Measurements from ENCODE around the gene PHLPP2. TPM values are rescaled to one million over a fixed set of nuclear protein-coding genes. Genes with fewer than 3 reads are reported as not detected.

PHLPP2 gene
- total RNA-seq, 1 experiment from 2014 or later, result 4.4 TPM

DNA sequence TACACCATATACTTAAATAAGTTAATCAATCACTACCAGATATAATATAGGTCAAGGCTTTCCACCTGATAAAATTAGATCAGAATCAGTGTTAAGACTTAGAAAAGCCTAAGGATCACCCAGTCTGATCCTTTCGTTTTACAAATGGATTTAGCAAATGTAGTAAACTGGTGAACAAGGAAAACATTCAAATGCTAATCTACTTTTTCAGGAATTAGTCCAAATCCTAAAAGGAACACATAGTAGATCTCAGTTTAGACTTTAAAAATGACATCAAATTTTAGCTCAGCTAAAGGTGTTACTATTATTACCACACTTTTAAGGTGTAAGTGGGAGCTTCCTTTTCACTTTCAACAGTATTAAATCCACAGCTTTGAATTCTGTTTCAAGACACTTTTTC, 12.0 kb downstream of the PHLPP2 start:
- DNase-seq (no peak), ATAC-seq (no peak)
- POLR2A ChIA-PET (ENCODE audit: unreplicated experiment), result no interaction called here
- intact Hi-C loops (cut with micrococcal nuclease), result no loop called here
- no peaks in the 10 kb centered on the region for H4K20me1 ChIP-seq (ENCODE audit: low read length)
- CTCF ChIA-PET, result no interaction called here
- BruUV-seq (replicated peaks), result no TSS peak
- H3K4me1 ChIP-seq (ENCODE audit: insufficient read depth, low read length), result peaks cover 15% of the 10 kb centered on the region
- no peak overlapping the region for H3K4me2 ChIP-seq (ENCODE audit: low read length)
- no peak overlapping the region for H3K9ac ChIP-seq (ENCODE audit: low read length)
- H2AFZ ChIP-seq (ENCODE audit: low read length), result no peak overlapping the region
- H3K27me3 ChIP-seq (ENCODE audit: low read length), result no peaks in the 10 kb centered on the region
- no peak for TF ChIP-seq EZH2phosphoT487 (IDR thresholded peaks at IDR 0.05; ENCODE audit: borderline replicate concordance, low read length)
- H3K9me2 ChIP-seq (replicated peaks; ENCODE audit: low read length), result no peaks in the 10 kb centered on the region
- H3F3A ChIP-seq (ENCODE audit: low read length, unreplicated experiment), result no peaks in the 10 kb centered on the region
- H3K79me2 ChIP-seq (ENCODE audit: low read length), result 0 out of 2 replicates have a peak, but pooled peaks cover 8% of the 10 kb centered on the region
- H3K27ac ChIP-seq (ENCODE audit: low read length), result no peak overlapping the region
- no peak overlapping the region for H3K4me3 ChIP-seq (ENCODE audit: low read length)
- no peaks in the 10 kb centered on the region for H3K9me3 ChIP-seq (ENCODE audit: low read length)
- no peaks in the 10 kb centered on the region for H3K36me3 ChIP-seq (ENCODE audit: low read depth, low read length)

DNA sequence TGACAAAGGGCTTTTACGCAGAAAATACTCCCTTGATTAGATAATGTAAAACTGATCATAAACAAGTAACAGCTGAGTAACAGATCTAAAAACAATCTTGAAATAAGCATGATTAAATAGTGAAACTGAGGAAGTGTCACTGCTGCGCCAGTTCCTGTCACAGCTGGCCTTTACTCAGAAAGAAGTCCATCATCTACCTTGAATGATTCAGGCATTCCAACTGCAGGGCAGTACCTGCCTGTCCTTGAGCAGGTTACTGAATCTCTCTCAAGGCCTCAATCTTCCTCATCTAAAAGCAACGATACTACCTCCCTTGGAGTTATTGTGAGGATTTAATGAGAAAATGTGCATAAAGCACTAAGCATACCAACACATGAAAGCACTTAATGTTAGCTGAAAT, 12.7 kb downstream of the PHLPP2 start:
- Histone ChIP-seq H2AFZ (ENCODE audit: low read length) (no peak overlapping the region), H3F3A (ENCODE audit: low read length, unreplicated experiment) (no peaks in the 10 kb centered on the region), H3K4me2 (ENCODE audit: low read length) (no peak overlapping the region), H4K20me1 (ENCODE audit: low read length) (no peaks in the 10 kb centered on the region), H3K9me2 (replicated peaks; ENCODE audit: low read length) (no peaks in the 10 kb centered on the region), H3K27ac (ENCODE audit: low read length) (no peak overlapping the region), H3K4me3 (ENCODE audit: low read length) (no peak overlapping the region), H3K4me1 (ENCODE audit: insufficient read depth, low read length) (peaks cover 15% of the 10 kb centered on the region), H3K9me3 (ENCODE audit: low read length) (no peaks in the 10 kb centered on the region), H3K79me2 (ENCODE audit: low read length) (0 out of 2 replicates have a peak, but pooled peaks cover 10% of the 10 kb centered on the region), H3K9ac (ENCODE audit: low read length) (no peak overlapping the region), H3K27me3 (ENCODE audit: low read length) (no peaks in the 10 kb centered on the region), H3K36me3 (ENCODE audit: low read depth, low read length) (no peaks in the 10 kb centered on the region)
- intact Hi-C loops (cut with micrococcal nuclease), result no loop called here
- ChIA-PET CTCF (no interaction called here), POLR2A (ENCODE audit: unreplicated experiment) (no interaction called here)
- BruUV-seq (replicated peaks), result no TSS peak
- ATAC-seq, result no peak
- TF ChIP-seq EZH2phosphoT487 (IDR thresholded peaks at IDR 0.05; ENCODE audit: borderline replicate concordance, low read length) (no peak), EZH2 (IDR thresholded peaks at IDR 0.05; ENCODE audit: low read length, unreplicated experiment) (no peak)
- TF ChIP-seq, protein P1, sequence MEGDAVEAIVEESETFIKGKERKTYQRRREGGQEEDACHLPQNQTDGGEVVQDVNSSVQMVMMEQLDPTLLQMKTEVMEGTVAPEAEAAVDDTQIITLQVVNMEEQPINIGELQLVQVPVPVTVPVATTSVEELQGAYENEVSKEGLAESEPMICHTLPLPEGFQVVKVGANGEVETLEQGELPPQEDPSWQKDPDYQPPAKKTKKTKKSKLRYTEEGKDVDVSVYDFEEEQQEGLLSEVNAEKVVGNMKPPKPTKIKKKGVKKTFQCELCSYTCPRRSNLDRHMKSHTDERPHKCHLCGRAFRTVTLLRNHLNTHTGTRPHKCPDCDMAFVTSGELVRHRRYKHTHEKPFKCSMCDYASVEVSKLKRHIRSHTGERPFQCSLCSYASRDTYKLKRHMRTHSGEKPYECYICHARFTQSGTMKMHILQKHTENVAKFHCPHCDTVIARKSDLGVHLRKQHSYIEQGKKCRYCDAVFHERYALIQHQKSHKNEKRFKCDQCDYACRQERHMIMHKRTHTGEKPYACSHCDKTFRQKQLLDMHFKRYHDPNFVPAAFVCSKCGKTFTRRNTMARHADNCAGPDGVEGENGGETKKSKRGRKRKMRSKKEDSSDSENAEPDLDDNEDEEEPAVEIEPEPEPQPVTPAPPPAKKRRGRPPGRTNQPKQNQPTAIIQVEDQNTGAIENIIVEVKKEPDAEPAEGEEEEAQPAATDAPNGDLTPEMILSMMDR (conservative IDR thresholded peaks at IDR 0.05; ENCODE audit: low read depth, low read length), result no peak
- no peak for DNase-seq

DNA sequence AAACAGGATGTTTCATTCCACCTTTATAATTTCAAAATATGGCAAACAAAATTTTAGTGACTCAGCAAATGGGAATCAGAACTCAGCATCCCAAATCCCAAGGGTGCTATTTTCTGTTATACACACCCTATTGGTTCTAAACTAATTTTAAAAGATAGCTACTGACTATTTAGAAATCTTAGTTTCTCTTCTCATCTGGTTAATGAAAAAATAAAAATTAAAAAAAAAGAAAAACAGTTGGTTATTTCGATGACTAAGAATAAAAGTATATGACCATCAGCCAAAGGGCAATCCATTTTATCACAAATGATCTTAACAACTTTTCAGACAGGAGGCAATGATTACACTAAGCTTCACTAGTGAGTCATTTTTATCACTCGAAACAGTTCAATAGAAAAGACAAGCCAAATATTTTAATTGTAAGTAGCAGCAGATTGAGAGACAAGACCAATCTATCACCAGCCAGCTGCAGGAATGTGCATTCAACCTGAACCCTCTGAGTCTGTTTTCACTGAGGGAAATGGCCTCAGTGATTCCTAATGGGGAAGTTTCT, 15.2 kb downstream of the PHLPP2 start:
- H3K4me2 ChIP-seq (ENCODE audit: low read length), result peak overlapping the region; percentile 46
- H3K9ac ChIP-seq (ENCODE audit: low read length), result no peak overlapping the region
- no peaks in the 10 kb centered on the region for H3K36me3 ChIP-seq (ENCODE audit: low read depth, low read length)
- no peaks in the 10 kb centered on the region for H3K9me3 ChIP-seq (ENCODE audit: low read length)
- peaks cover 15% of the 10 kb centered on the region for H3K4me1 ChIP-seq (ENCODE audit: insufficient read depth, low read length)
- no TSS peak for BruUV-seq (replicated peaks)
- ChIA-PET CTCF (no interaction called here), POLR2A (ENCODE audit: unreplicated experiment) (no interaction called here)
- no peak overlapping the region for H3K4me3 ChIP-seq (ENCODE audit: low read length)
- DNase-seq, result peak; percentile 19
- no peaks in the 10 kb centered on the region for H4K20me1 ChIP-seq (ENCODE audit: low read length)
- no peaks in the 10 kb centered on the region for H3K27me3 ChIP-seq (ENCODE audit: low read length)
- 0 out of 2 replicates have a peak, but pooled peaks cover 5% of the 10 kb centered on the region for H3K79me2 ChIP-seq (ENCODE audit: low read length)
- no peak overlapping the region for H2AFZ ChIP-seq (ENCODE audit: low read length)
- TF ChIP-seq, protein P1 (conservative IDR thresholded peaks at IDR 0.05; ENCODE audit: low read depth, low read length), result no peak
- TF ChIP-seq EZH2phosphoT487 (IDR thresholded peaks at IDR 0.05; ENCODE audit: borderline replicate concordance, low read length) (no peak), EZH2 (IDR thresholded peaks at IDR 0.05; ENCODE audit: low read length, unreplicated experiment) (no peak)
- no peak overlapping the region for H3K27ac ChIP-seq (ENCODE audit: low read length)
- H3F3A ChIP-seq (ENCODE audit: low read length, unreplicated experiment), result no peaks in the 10 kb centered on the region
- intact Hi-C loops (cut with micrococcal nuclease), result no loop called here
- ATAC-seq, result peak; percentile 27
- H3K9me2 ChIP-seq (replicated peaks; ENCODE audit: low read length), result no peaks in the 10 kb centered on the region
